HEK293T (cell line): ENCODE data around the gene CDCA8.

ENCODE experiments used
- CTCF ChIA-PET: fragments of 350-600 bp; formaldehyde crosslinking; extraction: SDS; loops from one replicate; lab custom pipeline; 2021; ENCODE audit warnings: antibody characterized with exemption, inconsistent platforms; lab: Yijun Ruan, JAX
- POLR2A ChIA-PET: fragments of 350-600 bp; formaldehyde crosslinking; extraction: SDS; loops from one replicate; lab custom pipeline; 2020; ENCODE audit warnings: antibody characterized with exemption, inconsistent platforms; lab: Yijun Ruan, JAX
- DNase-seq: peaks from one replicate; pipeline ENCODE4 v3.0.0; 2012; ENCODE audit warnings: mixed read lengths; ENCODE audit errors: extremely low spot score
- ARNT ChIP-seq: fragments of 450-650 bp; IDR thresholded peaks from 2 replicates; pipeline ENCODE4 v1.6.1; 2017; ENCODE audit warnings: mild to moderate bottlenecking
- BHLHE40 ChIP-seq: fragments of 450-650 bp; IDR thresholded peaks from 2 replicates; pipeline ENCODE4 v1.6.1; 2016; ENCODE audit warnings: mild to moderate bottlenecking, moderate library complexity, borderline replicate concordance
- CTBP1 ChIP-seq: fragments of 450-650 bp; IDR thresholded peaks from 2 replicates; pipeline ENCODE4 v1.6.1; 2016; ENCODE audit warnings: borderline replicate concordance
- ELF4 ChIP-seq: fragments of 450-650 bp; IDR thresholded peaks from 2 replicates; pipeline ENCODE4 v1.6.1; 2017; ENCODE audit warnings: antibody characterized with exemption
- FOXA1 ChIP-seq: fragments of 450-650 bp; IDR thresholded peaks from 2 replicates; pipeline ENCODE4 v1.6.1; 2016; ENCODE audit warnings: mild to moderate bottlenecking
- FOXK2 ChIP-seq: fragments of 450-650 bp; IDR thresholded peaks from 2 replicates; pipeline ENCODE4 v1.6.1; 2016; ENCODE audit warnings: mild to moderate bottlenecking
- FOXM1 ChIP-seq: fragments of 450-650 bp; IDR thresholded peaks from 2 replicates; pipeline ENCODE4 v1.6.1; 2017; ENCODE audit warnings: mild to moderate bottlenecking, borderline replicate concordance
- HDGF ChIP-seq: fragments of 450-650 bp; IDR thresholded peaks from 2 replicates; pipeline ENCODE4 v1.6.1; 2017; ENCODE audit warnings: antibody characterized with exemption, borderline replicate concordance
- L3MBTL2 ChIP-seq: fragments of 450-650 bp; conservative IDR thresholded peaks from 2 replicates; pipeline ENCODE4 v1.6.1; 2016; ENCODE audit warnings: mild to moderate bottlenecking
- LEF1 ChIP-seq: fragments of 450-650 bp; IDR thresholded peaks from 2 replicates; pipeline ENCODE4 v1.6.1; 2017; ENCODE audit warnings: mild to moderate bottlenecking, borderline replicate concordance
- NFRKB ChIP-seq: fragments of 450-650 bp; IDR thresholded peaks from 2 replicates; pipeline ENCODE4 v1.6.1; 2016; ENCODE audit warnings: mild to moderate bottlenecking, moderate library complexity
- PKNOX1 ChIP-seq: fragments of 450-650 bp; IDR thresholded peaks from 2 replicates; pipeline ENCODE4 v1.6.1; 2016
- SP1 ChIP-seq: fragments of 450-650 bp; IDR thresholded peaks from 2 replicates; pipeline ENCODE4 v1.6.1; 2017
- SUZ12 ChIP-seq: fragments of 450-650 bp; IDR thresholded peaks from 2 replicates; pipeline ENCODE4 v1.6.1; 2016; ENCODE audit warnings: mild to moderate bottlenecking
- TARDBP ChIP-seq: fragments of 450-650 bp; IDR thresholded peaks from 2 replicates; pipeline ENCODE4 v1.6.1; 2016
- ZNF384 ChIP-seq: fragments of 450-650 bp; IDR thresholded peaks from 2 replicates; pipeline ENCODE4 v1.6.1; 2016

The CDCA8 gene

GRCh38 chr1:37692078-37692833 lies at the start of gene CDCA8:
Gene CDCA8 (plus strand): TSS chr1:37692516. CDS start chr1:37692691, 175 bp downstream.
- DNase-seq = peak; percentile 95
- ChIA-PET POLR2A (interaction anchor here (0.6 to 3.6 kb wide), 9 partner anchors 11 to 167 kb away, joined by 3 to 19 read pairs (median 5); partner anchors contain the start of genes C1orf122, MTF1 and YRDC), CTCF (interaction anchor here (0.6 to 1.6 kb wide), 2 partner anchors 10 to 17 kb away, joined by 3 to 5 read pairs; no protein-coding TSS in a partner anchor)
- TF ChIP-seq FOXM1 (peak; percentile 88), FOXA1 (no peak), L3MBTL2 (no peak), LEF1 (no peak), FOXK2 (no peak), ELF4 (0 out of 2 replicates have a peak, but pooled peaks have one; percentile 22), SUZ12 (no peak), ZNF384 (no peak), PKNOX1 (peak; percentile 48; the same call in 1 of the 2 replicates), TARDBP (no peak), NFRKB (no peak)

- TF ChIP-seq FOXA1 (no peak), ARNT (no peak), FOXK2 (no peak), SUZ12 (no peak), TARDBP (no peak), FOXM1 (no peak), CTBP1 (no peak), NFRKB (no peak), L3MBTL2 (no peak), SP1 (no peak), ELF4 (no peak), ZNF384 (no peak), PKNOX1 (no peak), HDGF (no peak), BHLHE40 (no peak), LEF1 (no peak)
- ChIA-PET POLR2A (no interaction called here), CTCF (no interaction called here)
- DNase-seq = no peak
Observed at GRCh38 chr1:37647281-37647680, 45.0 kb upstream of the CDCA8 start.

GRCh38 chr1:37650173-37650572 lies 42.1 kb upstream of the CDCA8 start:
- no peak for DNase-seq
- POLR2A ChIA-PET = interaction anchor here (1.1 kb wide), 1 partner anchor 54 kb away, joined by 3 read pairs; the partner anchor contains the start of gene GNL2
- no peak for TF ChIP-seq BHLHE40
- CTCF ChIA-PET = no interaction called here

GRCh38 chr1:37650721-37651120 lies 41.6 kb upstream of the CDCA8 start:
- DNase-seq = no peak
- TF ChIP-seq FOXM1 (no peak), HDGF (no peak), FOXA1 (no peak), TARDBP (no peak), BHLHE40 (no peak), ELF4 (no peak), ZNF384 (no peak), ARNT (no peak), CTBP1 (no peak), PKNOX1 (no peak), SUZ12 (no peak), NFRKB (no peak), FOXK2 (no peak), LEF1 (no peak), L3MBTL2 (no peak)
- ChIA-PET CTCF (no interaction called here), POLR2A (interaction anchor here (1.1 kb wide), 1 partner anchor 55 kb away, joined by 3 read pairs; the partner anchor contains the start of gene GNL2)

GRCh38 chr1:37651803-37652202 lies 40.5 kb upstream of the CDCA8 start:
- ChIA-PET POLR2A (no interaction called here), CTCF (no interaction called here)
- no peak for TF ChIP-seq PKNOX1
- TF ChIP-seq TARDBP = no peak
- TF ChIP-seq L3MBTL2 = no peak
- TF ChIP-seq LEF1 = no peak
- no peak for TF ChIP-seq ZNF384
- no peak for TF ChIP-seq SP1
- no peak for TF ChIP-seq FOXA1
- TF ChIP-seq ELF4 = no peak
- TF ChIP-seq BHLHE40 = no peak
- DNase-seq = no peak
